ENCODE results near the gene VAPA.
A peak's percentile ranks its signal among the peaks of the same experiment; 100 is the strongest.

Gene VAPA

GRCh38 chr18:9915291-9916076 lies 1.7 kb downstream of the VAPA start:
- DNase-seq = peak; percentile 75

- peak; percentile 71 for DNase-seq
Observed at GRCh38 chr18:9916077-9916639, 2.3 kb downstream of the VAPA start.

GRCh38 chr18:9916808-9917207 lies 3.0 kb downstream of the VAPA start:
- no peak for DNase-seq

- DNase-seq = peak; percentile 74
Observed at GRCh38 chr18:9918016-9918680, 4.3 kb downstream of the VAPA start.

GRCh38 chr18:9919564-9920232 lies 5.9 kb downstream of the VAPA start:
- DNase-seq = no peak

- no peak for DNase-seq
Observed at GRCh38 chr18:9922592-9923311, 8.9 kb downstream of the VAPA start.

GRCh38 chr18:9924371-9924943 lies 10.6 kb downstream of the VAPA start:
- DNase-seq = no peak

GRCh38 chr18:9925369-9925768 lies 11.6 kb downstream of the VAPA start:
- DNase-seq = no peak

GRCh38 chr18:9925795-9926194 lies 12.0 kb downstream of the VAPA start:
- DNase-seq = no peak

- DNase-seq = no peak
Observed at GRCh38 chr18:9926223-9926894, 12.5 kb downstream of the VAPA start.

- DNase-seq = no peak
Observed at GRCh38 chr18:9926977-9927376, 13.2 kb downstream of the VAPA start.

- no peak for DNase-seq
Observed at GRCh38 chr18:9927392-9928063, 13.7 kb downstream of the VAPA start.

GRCh38 chr18:9928646-9929259 lies 14.9 kb downstream of the VAPA start:
- no peak for DNase-seq

GRCh38 chr18:9930299-9930884 lies 16.6 kb downstream of the VAPA start:
- DNase-seq = peak; percentile 71

- DNase-seq = no peak
Observed at GRCh38 chr18:9931146-9931545, 17.3 kb downstream of the VAPA start.

GRCh38 chr18:9931678-9932077 lies 17.9 kb downstream of the VAPA start:
- DNase-seq = no peak

GRCh38 chr18:9933865-9934264 lies 20.0 kb downstream of the VAPA start:
- DNase-seq = no peak

GRCh38 chr18:9934274-9934673 lies 20.5 kb downstream of the VAPA start:
- no peak for DNase-seq

- no peak for DNase-seq
Observed at GRCh38 chr18:9941103-9941502, 27.3 kb downstream of the VAPA start.

- DNase-seq = no peak
Observed at GRCh38 chr18:9941660-9942059, 27.8 kb downstream of the VAPA start.

- DNase-seq = no peak
Observed at GRCh38 chr18:9943311-9943710, 29.5 kb downstream of the VAPA start.
